Type B pancreatic cell (in vitro differentiated cells): ENCODE results near the gene PTPRM. TPM values are rescaled to one million over a fixed set of nuclear protein-coding genes. Genes with fewer than 3 reads are reported as not detected.

Experiments used
- DNase-seq: peaks from one replicate; pipeline ENCODE4 v3.0.0; 2021; ENCODE audit warnings: mixed read lengths; ENCODE audit not compliant: unreplicated experiment; ENCODE audit errors: extremely low spot score
- H3K27ac Mint-ChIP-seq: 2 replicates; pipeline ENCODE4 v1.8.0; 2021; ENCODE audit warnings: mild to moderate bottlenecking, mixed read lengths
- H3K27me3 Mint-ChIP-seq: 2 replicates; pipeline ENCODE4 v1.8.0; 2021; ENCODE audit warnings: mixed read lengths
- H3K36me3 Mint-ChIP-seq: 2 replicates; pipeline ENCODE4 v1.8.0; 2021; ENCODE audit warnings: mixed read lengths
- H3K4me1 Mint-ChIP-seq: one replicate; pipeline ENCODE4 v1.8.0; 2021; ENCODE audit warnings: mixed read lengths; ENCODE audit not compliant: unreplicated experiment
- H3K4me3 Mint-ChIP-seq: 2 replicates; pipeline ENCODE4 v1.8.0; 2021; ENCODE audit warnings: mild to moderate bottlenecking, mixed read lengths
- H3K9me3 Mint-ChIP-seq: 2 replicates; pipeline ENCODE4 v1.8.0; 2021; ENCODE audit warnings: mixed read lengths
- total RNA-seq: library from RNA; stranded (reverse); gene quantifications from 2 replicates; pipeline ENCODE4 v1.2.1, GENCODE V29; 2021; ENCODE audit warnings: low replicate concordance
- TF ChIP-seq, protein P1 (sequence below): fragments of 200-600 bp; sonication (generic); conservative IDR thresholded peaks from 2 replicates; pipeline ENCODE4 v1.5.0; 2021; ENCODE audit warnings: antibody characterized with exemption, mild to moderate bottlenecking

The PTPRM gene
- total RNA-seq, 1 donor from 2014 or later: 18.6 TPM

- Mint-ChIP-seq H3K9me3 (no peaks in the 10 kb centered on the region), H3K4me1 (no peaks in the 10 kb centered on the region), H3K27ac (no peak overlapping the region), H3K27me3 (no peaks in the 10 kb centered on the region), H3K4me3 (no peak overlapping the region), H3K36me3 (no peaks in the 10 kb centered on the region)
- DNase-seq: no peak
- TF ChIP-seq, protein P1, sequence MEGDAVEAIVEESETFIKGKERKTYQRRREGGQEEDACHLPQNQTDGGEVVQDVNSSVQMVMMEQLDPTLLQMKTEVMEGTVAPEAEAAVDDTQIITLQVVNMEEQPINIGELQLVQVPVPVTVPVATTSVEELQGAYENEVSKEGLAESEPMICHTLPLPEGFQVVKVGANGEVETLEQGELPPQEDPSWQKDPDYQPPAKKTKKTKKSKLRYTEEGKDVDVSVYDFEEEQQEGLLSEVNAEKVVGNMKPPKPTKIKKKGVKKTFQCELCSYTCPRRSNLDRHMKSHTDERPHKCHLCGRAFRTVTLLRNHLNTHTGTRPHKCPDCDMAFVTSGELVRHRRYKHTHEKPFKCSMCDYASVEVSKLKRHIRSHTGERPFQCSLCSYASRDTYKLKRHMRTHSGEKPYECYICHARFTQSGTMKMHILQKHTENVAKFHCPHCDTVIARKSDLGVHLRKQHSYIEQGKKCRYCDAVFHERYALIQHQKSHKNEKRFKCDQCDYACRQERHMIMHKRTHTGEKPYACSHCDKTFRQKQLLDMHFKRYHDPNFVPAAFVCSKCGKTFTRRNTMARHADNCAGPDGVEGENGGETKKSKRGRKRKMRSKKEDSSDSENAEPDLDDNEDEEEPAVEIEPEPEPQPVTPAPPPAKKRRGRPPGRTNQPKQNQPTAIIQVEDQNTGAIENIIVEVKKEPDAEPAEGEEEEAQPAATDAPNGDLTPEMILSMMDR: no peak
Observed at GRCh38 chr18:7775843-7776242, 208.7 kb downstream of the PTPRM start.

DNA sequence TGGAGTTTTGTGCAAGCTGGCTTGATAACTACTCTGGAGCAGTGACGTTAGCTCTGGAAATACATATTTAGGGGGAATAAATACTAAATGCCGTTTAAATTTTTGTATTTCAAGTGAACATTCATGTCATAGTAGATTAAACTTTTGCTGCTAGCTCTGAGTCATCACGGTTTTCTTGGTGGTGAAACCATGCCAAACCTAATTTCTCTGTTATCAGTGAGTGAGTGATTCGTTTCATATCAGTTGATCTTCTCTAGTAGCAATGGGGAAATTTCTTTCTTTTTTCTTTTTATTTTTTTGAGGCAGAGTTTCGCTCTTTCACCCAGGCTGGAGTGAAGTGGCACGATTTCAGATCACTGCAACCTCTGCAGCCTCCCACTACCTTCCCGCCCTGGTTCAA, 211.1 kb downstream of the PTPRM start:
- no peak for DNase-seq
- no peaks in the 10 kb centered on the region for H3K36me3 Mint-ChIP-seq
- H3K27me3 Mint-ChIP-seq: no peaks in the 10 kb centered on the region
- no peak overlapping the region for H3K27ac Mint-ChIP-seq
- H3K4me1 Mint-ChIP-seq: no peaks in the 10 kb centered on the region
- H3K4me3 Mint-ChIP-seq: no peak overlapping the region
- TF ChIP-seq, protein P1: no peak
- no peaks in the 10 kb centered on the region for H3K9me3 Mint-ChIP-seq

DNA sequence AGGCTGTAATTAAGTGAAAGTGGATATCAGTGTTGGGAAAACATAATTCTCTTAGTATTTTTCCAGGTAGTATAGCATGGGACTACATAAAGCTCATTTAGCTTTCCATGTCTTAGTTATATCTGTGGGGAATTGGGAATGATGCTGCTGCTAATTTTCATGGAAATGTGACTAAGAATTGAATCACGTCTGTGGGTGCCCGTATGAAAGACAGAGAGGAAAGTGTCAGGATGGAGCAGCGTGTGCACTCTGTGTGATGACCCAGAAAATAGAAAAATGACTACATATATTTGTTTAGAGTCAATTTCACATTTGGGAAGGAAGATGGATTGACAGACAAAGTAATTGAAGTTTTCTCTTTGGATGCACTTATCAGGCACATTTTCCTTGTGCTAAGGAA, 212.1 kb downstream of the PTPRM start:
- Mint-ChIP-seq H3K27ac (no peak overlapping the region), H3K4me3 (no peak overlapping the region), H3K27me3 (no peaks in the 10 kb centered on the region), H3K36me3 (no peaks in the 10 kb centered on the region), H3K4me1 (no peaks in the 10 kb centered on the region), H3K9me3 (no peaks in the 10 kb centered on the region)
- no peak for DNase-seq
- TF ChIP-seq, protein P1: no peak

DNA sequence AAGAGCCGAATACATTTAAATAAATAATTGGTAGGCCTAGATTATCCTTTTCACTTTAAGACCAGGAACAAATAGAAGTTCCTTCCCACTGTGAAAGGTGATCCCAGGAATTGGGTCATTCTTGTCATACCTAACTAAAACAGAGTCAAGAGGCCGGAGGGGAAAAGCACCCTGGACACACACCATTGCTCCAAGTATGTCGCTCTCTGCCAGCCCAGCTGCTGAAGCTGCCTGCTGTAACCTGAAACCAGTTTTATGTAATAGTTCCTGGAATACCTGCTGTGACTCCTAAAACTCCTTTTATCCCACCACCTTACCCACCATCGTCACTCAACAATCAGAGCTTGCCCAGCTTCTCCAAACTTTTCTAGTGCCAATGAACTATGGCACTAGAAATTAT, 217.1 kb downstream of the PTPRM start:
- Mint-ChIP-seq H3K4me3 (no peak overlapping the region), H3K27ac (no peak overlapping the region), H3K9me3 (no peaks in the 10 kb centered on the region)

DNA sequence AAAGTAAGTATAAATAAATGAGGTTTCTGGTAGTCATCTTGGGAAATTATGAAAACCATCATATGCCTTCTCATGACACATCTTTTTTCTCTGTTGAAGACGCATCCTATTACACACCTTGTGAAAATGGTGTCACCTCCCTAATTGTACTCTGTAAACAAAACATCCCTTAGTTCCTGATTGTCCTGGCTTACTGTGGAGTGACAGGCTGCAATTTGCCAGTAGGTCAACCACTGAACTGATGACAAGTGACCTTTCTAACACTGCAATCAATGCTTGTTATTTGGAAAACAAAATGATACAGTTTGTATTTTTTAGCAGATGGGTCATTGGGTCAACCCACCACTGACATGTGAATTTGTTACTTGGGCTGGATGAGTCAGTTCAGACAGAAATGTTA, 219.5 kb downstream of the PTPRM start:
- Mint-ChIP-seq H3K4me3 (no peak overlapping the region), H3K4me1 (peaks cover 8% of the 10 kb centered on the region), H3K9me3 (no peaks in the 10 kb centered on the region), H3K27me3 (no peaks in the 10 kb centered on the region), H3K36me3 (no peaks in the 10 kb centered on the region), H3K27ac (no peak overlapping the region)
- TF ChIP-seq, protein P1: no peak
- no peak for DNase-seq

More for the DNA sequence above, 217.1 kb downstream of the PTPRM start:
- Mint-ChIP-seq H3K4me1 (no peaks in the 10 kb centered on the region), H3K36me3 (no peaks in the 10 kb centered on the region), H3K27me3 (no peaks in the 10 kb centered on the region)
- TF ChIP-seq, protein P1: no peak
- DNase-seq: no peak

DNA sequence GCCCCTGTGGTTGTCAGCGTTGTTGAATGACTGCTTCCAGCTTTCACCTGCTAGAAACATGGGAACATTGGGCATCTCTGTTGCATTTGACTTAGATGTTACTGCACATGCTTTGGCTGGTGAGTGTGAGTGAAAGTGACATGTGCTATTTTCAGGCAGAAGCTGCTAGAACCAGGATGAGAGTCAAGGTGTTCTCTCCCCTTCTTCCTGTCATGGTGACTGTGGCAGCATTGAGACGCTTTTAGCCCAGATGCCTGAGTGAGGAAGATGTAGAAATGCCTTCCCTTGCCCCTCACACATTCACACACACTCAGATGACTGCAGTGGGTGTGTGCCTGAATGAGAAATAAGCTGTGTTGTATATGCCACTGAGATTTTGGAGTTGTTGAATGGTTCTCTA, 220.2 kb downstream of the PTPRM start:
- peaks cover 8% of the 10 kb centered on the region for H3K4me1 Mint-ChIP-seq
- H3K9me3 Mint-ChIP-seq: no peaks in the 10 kb centered on the region
- no peak for DNase-seq
- TF ChIP-seq, protein P1: no peak
- H3K36me3 Mint-ChIP-seq: no peaks in the 10 kb centered on the region
- no peak overlapping the region for H3K27ac Mint-ChIP-seq
- H3K27me3 Mint-ChIP-seq: no peaks in the 10 kb centered on the region
- H3K4me3 Mint-ChIP-seq: no peak overlapping the region
